Measurements from ENCODE around the gene TNRC18.
"Not testable (repeated sequence)": the region's sequence is repeated elsewhere in the genome, so short reads cannot be mapped to it uniquely, and the experiment has no call there.

The TNRC18 gene

GRCh38 chr7:5315761-5316160 is 107.9 kb downstream of the TNRC18 start:
- Histone ChIP-seq H3K27ac (ENCODE audit: low read depth, low read length) (no peak overlapping the region), H3K9ac (ENCODE audit: low read length) (no peak overlapping the region), H3K79me2 (ENCODE audit: insufficient read depth, low read length) (no peaks in the 10 kb centered on the region), H4K20me1 (ENCODE audit: low read depth, low read length) (no peaks in the 10 kb centered on the region), H3K4me3 (ENCODE audit: insufficient read depth, low read length, poor library complexity, severe bottlenecking) (no peak overlapping the region), H3F3A (ENCODE audit: insufficient read depth) (no peaks in the 10 kb centered on the region), H3K9me3 (ENCODE audit: insufficient read depth, low read length) (peaks cover 14% of the 10 kb centered on the region; the same call in 1 of the 2 replicates), H3K9me2 (replicated peaks; ENCODE audit: insufficient read depth, low read length) (no peaks in the 10 kb centered on the region), H3K27me3 (ENCODE audit: low read length) (no peaks in the 10 kb centered on the region), H3K36me3 (ENCODE audit: low read length) (peaks cover 10% of the 10 kb centered on the region), H3K4me2 (ENCODE audit: low read depth, low read length, poor library complexity, severe bottlenecking) (no peak overlapping the region), H2AFZ (ENCODE audit: low read depth, low read length, severe bottlenecking) (no peak overlapping the region)
- TF ChIP-seq CTCF (IDR thresholded peaks at IDR 0.05; ENCODE audit: insufficient read depth, low read length, poor library complexity, severe bottlenecking): no peak
- no peak for TF ChIP-seq EZH2phosphoT487 (conservative IDR thresholded peaks at IDR 0.05; ENCODE audit: low read length)

GRCh38 chr7:5314864-5315263 is 108.8 kb downstream of the TNRC18 start:
- no peak overlapping the region for H3K27ac ChIP-seq (ENCODE audit: low read depth, low read length)
- no peak overlapping the region for H3K4me2 ChIP-seq (ENCODE audit: low read depth, low read length, poor library complexity, severe bottlenecking)
- no peak overlapping the region for H3K4me3 ChIP-seq (ENCODE audit: insufficient read depth, low read length, poor library complexity, severe bottlenecking)
- H3K36me3 ChIP-seq (ENCODE audit: low read length): peaks cover 10% of the 10 kb centered on the region
- H3K9ac ChIP-seq (ENCODE audit: low read length): no peak overlapping the region
- TF ChIP-seq EZH2phosphoT487 (conservative IDR thresholded peaks at IDR 0.05; ENCODE audit: low read length) (no peak), CTCF (IDR thresholded peaks at IDR 0.05; ENCODE audit: insufficient read depth, low read length, poor library complexity, severe bottlenecking) (no peak)
- H2AFZ ChIP-seq (ENCODE audit: low read depth, low read length, severe bottlenecking): no peak overlapping the region
- peaks cover 14% of the 10 kb centered on the region; the same call in 1 of the 2 replicates for H3K9me3 ChIP-seq (ENCODE audit: insufficient read depth, low read length)
- H3K27me3 ChIP-seq (ENCODE audit: low read length): no peaks in the 10 kb centered on the region
- H3K9me2 ChIP-seq (replicated peaks; ENCODE audit: insufficient read depth, low read length): no peaks in the 10 kb centered on the region
- H4K20me1 ChIP-seq (ENCODE audit: low read depth, low read length): no peaks in the 10 kb centered on the region
- no peaks in the 10 kb centered on the region for H3F3A ChIP-seq (ENCODE audit: insufficient read depth)
- H3K79me2 ChIP-seq (ENCODE audit: insufficient read depth, low read length): no peaks in the 10 kb centered on the region

GRCh38 chr7:5313076-5313885 is 110.4 kb downstream of the TNRC18 start:
- not testable (repeated sequence) for H3K9me3 ChIP-seq (ENCODE audit: insufficient read depth, low read length)

GRCh38 chr7:5312276-5313070 is 111.2 kb downstream of the TNRC18 start:
- H4K20me1 ChIP-seq (ENCODE audit: low read depth, low read length); H3K27ac ChIP-seq (ENCODE audit: low read depth, low read length); H3F3A ChIP-seq (ENCODE audit: insufficient read depth); H3K4me2 ChIP-seq (ENCODE audit: low read depth, low read length, poor library complexity, severe bottlenecking); H3K9me2 ChIP-seq (replicated peaks; ENCODE audit: insufficient read depth, low read length); H3K36me3 ChIP-seq (ENCODE audit: low read length); H3K27me3 ChIP-seq (ENCODE audit: low read length); H3K4me3 ChIP-seq (ENCODE audit: insufficient read depth, low read length, poor library complexity, severe bottlenecking); H3K79me2 ChIP-seq (ENCODE audit: insufficient read depth, low read length); H3K9ac ChIP-seq (ENCODE audit: low read length); H2AFZ ChIP-seq (ENCODE audit: low read depth, low read length, severe bottlenecking); H3K9me3 ChIP-seq (ENCODE audit: insufficient read depth, low read length): not testable (repeated sequence)

More at GRCh38 chr7:5313076-5313885, 110.4 kb downstream of the TNRC18 start:
- H3K27ac ChIP-seq (ENCODE audit: low read depth, low read length); H3K27me3 ChIP-seq (ENCODE audit: low read length); H3K9ac ChIP-seq (ENCODE audit: low read length); H2AFZ ChIP-seq (ENCODE audit: low read depth, low read length, severe bottlenecking); H3K4me2 ChIP-seq (ENCODE audit: low read depth, low read length, poor library complexity, severe bottlenecking); H3K4me3 ChIP-seq (ENCODE audit: insufficient read depth, low read length, poor library complexity, severe bottlenecking); H3K9me2 ChIP-seq (replicated peaks; ENCODE audit: insufficient read depth, low read length); H3K36me3 ChIP-seq (ENCODE audit: low read length); H3K79me2 ChIP-seq (ENCODE audit: insufficient read depth, low read length); H3F3A ChIP-seq (ENCODE audit: insufficient read depth); H4K20me1 ChIP-seq (ENCODE audit: low read depth, low read length): not testable (repeated sequence)

All from SU-DHL-6 (cell line).